HG02870 (cell line): ENCODE measurements around the gene SNW1.
"Not testable (repeated sequence)": the region's sequence is repeated elsewhere in the genome, so short reads cannot be mapped to it uniquely, and the experiment has no call there.

ENCODE experiments used
- ATAC-seq: cut with Tn5 transposase; IDR thresholded peaks from one replicate; pipeline ENCODE4 v1.9.1; 2021; ENCODE audit warnings: mild to moderate bottlenecking, moderate library complexity; ENCODE audit not compliant: unreplicated experiment

Gene SNW1

GRCh38 chr14:77752799-77753516, 8.0 kb downstream of the SNW1 start:
- no peak for ATAC-seq

GRCh38 chr14:77752266-77752665, 8.7 kb downstream of the SNW1 start:
- no peak for ATAC-seq

- not testable (repeated sequence) for ATAC-seq
These were observed 13.5 kb downstream of the SNW1 start for GRCh38 chr14:77747425-77747824.

- ATAC-seq = no peak
These were observed 14.8 kb downstream of the SNW1 start for GRCh38 chr14:77746064-77746702.

- no peak for ATAC-seq
These were observed 19.5 kb downstream of the SNW1 start for GRCh38 chr14:77741438-77741837.

GRCh38 chr14:77738559-77739250, 22.3 kb downstream of the SNW1 start:
- peak; percentile 94 for ATAC-seq

GRCh38 chr14:77730976-77731497, 29.9 kb downstream of the SNW1 start:
- ATAC-seq = no peak

GRCh38 chr14:77722301-77722700, 38.7 kb downstream of the SNW1 start:
- ATAC-seq = no peak

- no peak for ATAC-seq
These were observed 39.5 kb downstream of the SNW1 start for GRCh38 chr14:77721437-77721836.

GRCh38 chr14:77717608-77718305, 43.2 kb downstream of the SNW1 start:
- ATAC-seq = no peak

- ATAC-seq = peak; percentile 81
These were observed 46.0 kb downstream of the SNW1 start for GRCh38 chr14:77714926-77715325.

GRCh38 chr14:77710364-77710763, 50.6 kb downstream of the SNW1 start:
- no peak for ATAC-seq

GRCh38 chr14:77709412-77709811, 51.5 kb downstream of the SNW1 start:
- no peak for ATAC-seq

- ATAC-seq = no peak
These were observed 52.2 kb downstream of the SNW1 start for GRCh38 chr14:77708749-77709148.

- peak; percentile 95 for ATAC-seq
These were observed 53.1 kb downstream of the SNW1 start, which contains the start of the genes ALKBH1 and SLIRP for GRCh38 chr14:77707724-77708408. ALKBH1 (minus strand) TSS chr14:77708023; CDS start chr14:77708004, 19 bp downstream. SLIRP (plus strand) TSS chr14:77708103; CDS start chr14:77708112, 9 bp downstream.

- peak; percentile 19 for ATAC-seq
These were observed 53.6 kb downstream of the SNW1 start for GRCh38 chr14:77707355-77707723.

- ATAC-seq = no peak
These were observed 69.7 kb downstream of the SNW1 start for GRCh38 chr14:77691259-77691658.

- no peak for ATAC-seq
These were observed 78.8 kb downstream of the SNW1 start for GRCh38 chr14:77682158-77682553.

- ATAC-seq = no peak
These were observed 79.5 kb downstream of the SNW1 start for GRCh38 chr14:77681196-77682157.
